HAP-1 (cell line): ENCODE measurements around the gene GMPPB.
"Not testable (repeated sequence)": the region's sequence is repeated elsewhere in the genome, so short reads cannot be mapped to it uniquely, and the experiment has no call there.

ENCODE experiments used
- DNase-seq, 2 experiments: peaks; one replicate each; pipeline ENCODE4 v3.0.0-alpha.2; 2016 to 2020; ENCODE audit warnings: low spot score in 2 of 2
- H3K27me3 ChIP-seq: fragments of 250-450 bp; sonication (Bioruptor Pico); 2 replicates; pipeline ENCODE4 v1.5.1; 2020; ENCODE audit warnings: low read depth, mild to moderate bottlenecking, moderate library complexity
- H3K36me3 ChIP-seq: fragments of 250-450 bp; sonication (Bioruptor Pico); replicated peaks from 2 replicates; pipeline ENCODE4 v1.5.1; 2020; ENCODE audit warnings: mild to moderate bottlenecking
- H3K4me1 ChIP-seq: fragments of 250-450 bp; sonication (Bioruptor Pico); 2 replicates; pipeline ENCODE4 v1.5.1; 2020; ENCODE audit warnings: mild to moderate bottlenecking
- H3K4me3 ChIP-seq: fragments of 250-450 bp; sonication (Bioruptor Pico); 2 replicates; pipeline ENCODE4 v1.5.1; 2020; ENCODE audit warnings: mild to moderate bottlenecking, moderate library complexity
- H3K9me3 ChIP-seq: fragments of 250-450 bp; sonication (Bioruptor Pico); 2 replicates; pipeline ENCODE4 v1.5.1; 2020; ENCODE audit warnings: mild to moderate bottlenecking, moderate library complexity
- in situ Hi-C: fragments of 300-500 bp; cut with MboI; formaldehyde crosslinking; loops from 3 replicates; pipeline ENCODE4 v1.14.3; 2020; ENCODE audit warnings: low sequenced_read_pairs, inconsistent platforms, mixed read lengths

GMPPB gene

DNA sequence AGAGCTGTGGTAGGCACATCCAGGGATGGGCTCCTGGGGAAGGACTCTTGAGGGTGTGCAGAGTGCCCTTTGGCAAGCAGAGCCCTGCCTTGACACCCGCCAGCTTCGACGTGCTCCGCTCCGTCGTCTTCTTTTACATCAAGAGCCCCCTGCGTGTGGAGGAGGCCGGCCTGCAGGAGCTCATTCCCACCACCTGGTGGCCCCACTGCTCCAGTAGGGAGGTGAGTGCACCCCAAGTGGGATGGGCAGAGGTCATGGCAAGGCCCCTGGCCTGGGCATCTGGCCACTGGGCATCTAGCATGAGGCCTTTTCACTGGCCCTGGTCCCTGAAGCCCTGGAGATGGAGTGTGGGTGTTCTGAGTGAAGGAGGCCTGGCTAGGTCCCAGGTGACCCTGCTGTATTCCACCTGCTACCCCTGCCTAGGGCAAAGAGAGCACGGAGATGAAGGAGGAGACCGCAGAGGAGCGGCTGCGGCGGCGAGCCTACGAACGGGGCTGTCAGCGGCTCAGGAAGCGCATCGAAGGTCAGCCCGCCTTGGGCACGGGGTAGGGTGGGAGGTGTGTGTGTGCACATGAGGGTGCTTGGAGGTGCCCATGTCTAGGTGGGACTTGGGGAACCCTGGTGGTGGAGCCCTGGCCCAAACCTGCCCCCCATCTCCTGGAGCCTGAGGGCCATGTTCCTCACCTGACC lies 22.2 kb downstream of the GMPPB start:
- DNase-seq = peak in 1 of 2 experiments; percentile 40
- no peak overlapping the region for H3K4me3 ChIP-seq
- H3K27me3 ChIP-seq = no peaks in the 10 kb centered on the region
- peaks cover 20% of the 10 kb centered on the region for H3K36me3 ChIP-seq
- H3K4me1 ChIP-seq = no peaks in the 10 kb centered on the region
- in situ Hi-C loops = loop anchor here (5.0 kb wide), 1 partner anchor 131 kb away; no protein-coding TSS in a partner anchor
- no peaks in the 10 kb centered on the region for H3K9me3 ChIP-seq

DNA sequence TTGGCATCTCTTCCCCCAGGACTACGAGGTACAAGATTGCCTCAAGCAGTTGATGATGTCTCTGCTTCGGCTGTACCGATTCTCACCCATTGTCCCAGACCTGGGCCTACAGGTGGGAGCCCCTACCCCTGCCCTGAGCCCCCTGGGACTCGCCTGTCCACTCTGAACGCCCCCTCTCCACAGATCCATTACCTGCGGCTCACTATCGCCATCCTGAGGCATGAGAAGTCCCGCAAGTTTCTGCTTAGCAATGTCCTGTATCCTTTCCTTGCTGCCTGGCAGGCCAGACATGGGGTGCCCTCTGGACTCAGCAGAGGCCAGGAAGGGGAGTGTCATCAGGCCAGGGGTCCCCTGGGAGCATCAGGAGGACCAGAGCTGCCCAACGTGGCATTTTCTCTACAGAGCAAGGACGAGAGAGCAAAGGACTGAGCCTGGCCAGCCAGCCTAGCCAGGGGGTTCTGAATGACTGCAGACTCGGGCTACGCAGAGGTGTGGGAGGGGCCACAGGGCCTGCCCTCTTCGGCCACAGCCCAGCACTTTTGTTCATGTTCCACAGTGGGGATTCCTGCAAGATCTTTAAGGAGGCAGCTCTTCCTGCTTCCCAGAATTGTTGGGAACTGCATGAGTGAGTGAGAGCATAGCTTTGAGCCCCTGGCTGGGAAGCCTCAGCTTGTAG lies 23.2 kb downstream of the GMPPB start:
- no peaks in the 10 kb centered on the region for H3K9me3 ChIP-seq
- H3K27me3 ChIP-seq = no peaks in the 10 kb centered on the region
- peaks cover 20% of the 10 kb centered on the region for H3K36me3 ChIP-seq
- in situ Hi-C loops = loop anchor here (5.0 kb wide), 1 partner anchor 132 kb away; no protein-coding TSS in a partner anchor
- H3K4me3 ChIP-seq = no peak overlapping the region
- DNase-seq = no peak
- no peaks in the 10 kb centered on the region for H3K4me1 ChIP-seq

DNA sequence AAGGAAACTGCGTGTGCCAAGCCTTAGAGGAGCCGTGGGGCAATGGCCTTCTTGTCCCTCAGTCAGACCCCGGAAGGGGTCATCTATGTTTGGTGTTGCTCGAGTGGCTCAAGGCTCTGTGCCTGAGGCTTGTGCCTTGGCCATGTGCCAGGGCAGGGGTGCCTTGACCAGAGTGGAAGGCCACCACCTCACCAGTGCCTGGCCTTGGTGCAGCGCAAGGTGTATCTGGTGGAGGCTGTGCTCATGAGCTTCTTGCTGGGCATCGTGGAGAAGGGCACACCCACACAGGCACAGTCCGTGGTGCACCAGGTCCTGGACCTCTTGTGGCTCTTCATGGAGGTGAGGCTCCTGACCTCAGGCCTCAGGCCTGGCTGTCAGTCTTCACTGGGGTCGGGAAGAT lies 23.7 kb downstream of the GMPPB start:
- Histone ChIP-seq H3K4me1 (no peaks in the 10 kb centered on the region), H3K36me3 (peaks cover 20% of the 10 kb centered on the region), H3K27me3 (no peaks in the 10 kb centered on the region), H3K4me3 (no peak overlapping the region), H3K9me3 (no peaks in the 10 kb centered on the region)
- DNase-seq = no peak
- in situ Hi-C loops = loop anchor here (5.0 kb wide), 1 partner anchor 132 kb away; no protein-coding TSS in a partner anchor

DNA sequence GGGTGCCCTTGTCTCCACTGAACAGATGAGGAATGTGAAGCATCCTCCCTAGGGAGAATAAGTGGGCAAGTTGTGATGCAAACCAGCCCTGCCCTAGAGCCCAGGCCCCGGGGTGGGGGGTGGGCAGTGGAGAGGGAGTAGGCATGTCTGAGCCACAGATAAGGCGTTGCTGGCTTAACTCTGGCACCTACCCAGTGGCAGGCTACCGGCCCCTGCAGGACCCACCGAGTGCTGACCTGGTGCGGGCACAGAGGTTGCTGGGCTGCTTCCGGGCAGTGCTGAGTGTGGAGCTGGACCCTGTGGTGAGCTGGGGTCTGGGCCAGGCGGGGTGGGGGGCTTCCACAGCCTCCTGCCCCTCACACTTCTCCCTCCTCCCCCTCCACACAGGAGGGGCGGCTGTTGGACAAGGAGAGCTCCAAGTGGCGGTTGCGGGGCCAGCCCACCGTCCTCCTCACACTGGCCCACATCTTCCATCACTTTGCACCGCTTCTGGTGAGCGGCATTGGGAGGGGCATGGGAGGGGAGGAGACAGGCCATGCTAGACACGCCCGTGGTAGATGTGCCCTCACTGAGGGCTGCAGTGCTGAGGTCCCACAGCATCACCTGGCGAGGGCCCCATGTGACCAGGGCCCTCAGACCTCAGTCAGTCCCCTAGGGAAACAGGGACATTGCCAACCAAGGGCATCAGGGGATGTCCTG lies 24.3 kb downstream of the GMPPB start:
- Histone ChIP-seq H3K4me1 (no peaks in the 10 kb centered on the region), H3K27me3 (no peaks in the 10 kb centered on the region), H3K4me3 (no peak overlapping the region), H3K36me3 (peaks cover 17% of the 10 kb centered on the region; the same call in 1 of the 2 replicates), H3K9me3 (no peaks in the 10 kb centered on the region)
- in situ Hi-C loops = no loop called here
- no peak for DNase-seq

DNA sequence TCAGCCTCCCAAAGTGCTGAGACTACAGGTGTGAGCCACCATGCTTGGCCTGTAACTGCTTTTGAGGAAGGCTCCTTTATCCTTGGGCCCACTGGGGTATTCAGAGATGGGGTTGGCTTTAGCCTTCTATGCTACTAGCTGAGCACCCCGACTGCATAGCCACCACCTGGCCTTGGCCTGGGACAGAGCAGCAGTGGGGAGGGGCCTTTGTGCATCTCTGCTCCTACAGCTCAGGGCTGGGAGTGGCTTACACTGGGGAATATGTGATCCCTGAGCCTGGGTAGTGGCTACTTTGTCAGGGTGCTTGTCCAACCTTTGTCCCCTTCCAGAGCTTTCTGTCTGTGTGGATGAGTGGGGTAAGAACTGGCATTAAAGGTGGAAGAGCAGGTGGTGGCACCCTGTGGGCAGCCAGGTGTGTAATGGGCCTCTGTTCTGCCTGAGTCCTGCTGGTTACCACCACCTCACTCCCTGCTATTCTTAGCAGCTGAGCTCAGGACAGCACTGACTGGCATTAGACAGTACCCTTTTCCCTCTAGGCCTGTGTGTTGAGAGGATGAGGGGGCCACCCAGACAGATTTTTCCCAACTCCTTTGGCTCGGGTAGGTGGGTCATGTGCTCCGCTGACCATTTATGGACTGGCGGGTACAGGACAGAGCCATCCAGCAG lies 28.3 kb downstream of the GMPPB start:
- H3K36me3 ChIP-seq, H3K4me1 ChIP-seq, H3K4me3 ChIP-seq, H3K27me3 ChIP-seq, H3K9me3 ChIP-seq, in situ Hi-C loops, DNase-seq: not testable (repeated sequence)

DNA sequence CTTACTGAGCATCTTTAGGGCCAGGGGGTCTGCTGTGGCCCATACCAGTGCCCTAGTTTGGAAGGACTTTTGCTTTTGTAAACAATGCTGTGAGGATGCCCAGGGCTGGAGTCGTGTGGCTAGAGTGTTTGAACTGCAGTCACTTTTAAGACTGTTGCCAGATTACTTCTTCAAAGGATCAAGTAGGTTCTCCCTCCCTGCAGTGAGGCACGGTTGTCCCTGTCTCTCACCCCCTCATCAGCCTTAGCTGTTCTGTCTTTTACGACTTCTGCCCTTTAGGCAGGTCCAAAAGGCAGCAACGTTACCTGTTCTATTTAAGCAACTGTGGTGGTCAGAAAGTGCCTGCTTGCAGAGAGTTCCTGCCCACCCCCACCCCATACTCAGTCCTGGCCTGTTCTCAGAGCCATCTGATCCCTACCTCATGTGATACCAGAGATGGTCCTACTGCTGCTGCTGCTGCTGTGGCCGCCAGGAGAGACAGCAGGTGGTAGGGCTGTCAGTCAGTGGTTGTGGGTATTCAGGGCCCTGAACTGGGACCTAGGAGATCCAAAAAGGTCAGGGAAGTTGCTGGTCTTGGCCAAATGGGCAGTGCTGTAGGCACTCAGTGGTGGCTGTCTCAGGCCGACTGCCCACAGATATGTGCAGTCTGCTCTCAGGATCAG lies 29.2 kb downstream of the GMPPB start:
- DNase-seq, H3K4me1 ChIP-seq, H3K27me3 ChIP-seq, H3K36me3 ChIP-seq, in situ Hi-C loops, H3K4me3 ChIP-seq, H3K9me3 ChIP-seq: not testable (repeated sequence)

DNA sequence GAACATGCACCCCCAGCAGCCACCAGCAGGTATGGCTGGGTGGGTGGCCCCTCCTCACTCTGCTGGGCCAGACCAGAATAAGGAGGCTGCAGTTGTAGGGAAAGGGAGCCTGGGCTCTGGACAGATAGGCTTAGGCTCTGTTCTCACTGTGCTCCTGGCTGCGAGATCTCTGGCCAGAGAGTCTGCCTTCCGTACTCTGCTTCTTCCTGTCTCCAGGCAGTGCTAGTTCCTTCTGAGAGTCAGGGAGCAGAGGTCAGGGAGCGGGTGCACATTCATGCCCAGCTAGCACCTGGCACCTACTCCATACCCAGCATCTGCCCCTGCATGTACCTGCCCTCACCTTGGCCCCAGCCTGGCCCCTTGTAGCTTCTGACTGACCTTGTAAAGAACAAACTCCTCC lies 32.3 kb downstream of the GMPPB start:
- H3K4me3 ChIP-seq, H3K27me3 ChIP-seq, DNase-seq, in situ Hi-C loops, H3K4me1 ChIP-seq, H3K9me3 ChIP-seq, H3K36me3 ChIP-seq: not testable (repeated sequence)

DNA sequence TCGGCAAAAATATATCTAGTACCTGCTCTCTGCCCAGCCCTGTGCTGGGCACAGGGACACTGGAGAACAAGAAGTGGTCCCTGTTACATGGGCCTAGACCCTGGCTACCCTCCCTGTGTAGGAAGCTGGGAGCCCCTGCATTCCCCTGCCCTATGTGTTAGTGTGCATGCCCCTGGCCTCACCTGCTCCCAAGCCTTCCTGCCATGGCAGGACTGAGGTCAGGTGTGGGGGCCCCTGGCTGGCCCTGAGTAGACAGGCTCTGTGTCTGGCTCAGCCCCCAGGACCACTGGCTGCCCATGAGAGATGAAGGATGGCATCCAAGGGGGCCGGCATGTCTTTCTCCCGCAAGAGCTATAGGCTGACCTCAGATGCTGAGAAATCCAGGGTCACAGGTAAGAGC lies 32.9 kb downstream of the GMPPB start:
- not testable (repeated sequence) for H3K4me3 ChIP-seq

DNA sequence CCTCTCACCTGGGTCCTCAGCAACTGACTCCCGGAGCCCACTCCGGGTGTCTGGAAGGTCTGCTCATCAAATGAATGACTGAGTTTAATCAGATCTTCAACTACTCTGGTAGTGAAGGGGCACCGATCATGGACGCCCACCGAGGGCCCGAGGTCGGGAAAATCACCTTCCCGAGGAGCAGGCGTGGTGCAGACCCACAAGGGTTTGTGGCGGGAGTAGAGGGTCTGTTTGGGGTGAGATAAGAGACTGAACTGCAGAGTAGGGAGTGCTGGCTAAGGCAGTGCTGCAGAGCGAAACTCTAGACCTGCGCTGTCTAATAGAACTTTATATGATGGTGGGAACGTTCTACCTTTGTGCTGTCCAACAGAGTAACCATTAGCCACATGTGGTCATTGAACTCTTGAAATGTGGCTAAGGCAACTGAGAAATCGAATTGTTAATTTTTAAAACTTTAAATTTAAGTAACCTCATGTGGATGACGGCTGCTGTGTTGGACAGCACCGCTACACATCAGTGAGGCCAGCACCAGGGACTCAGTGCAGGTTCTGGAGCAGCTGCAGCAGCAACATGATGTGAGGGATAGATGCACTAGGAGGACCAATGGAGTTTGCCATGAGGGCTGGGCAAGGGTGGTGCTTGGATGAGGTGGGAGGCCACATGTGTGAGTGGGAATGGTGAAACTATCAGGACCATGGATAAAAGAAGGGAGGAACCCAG lies 33.7 kb downstream of the GMPPB start:
- DNase-seq, H3K4me1 ChIP-seq, H3K36me3 ChIP-seq, H3K27me3 ChIP-seq, in situ Hi-C loops, H3K9me3 ChIP-seq: not testable (repeated sequence)
- H3K4me3 ChIP-seq = peak overlapping the region; percentile 96

More for the DNA sequence above, 32.9 kb downstream of the GMPPB start:
- DNase-seq, H3K36me3 ChIP-seq, H3K27me3 ChIP-seq, in situ Hi-C loops, H3K9me3 ChIP-seq, H3K4me1 ChIP-seq: not testable (repeated sequence)

DNA sequence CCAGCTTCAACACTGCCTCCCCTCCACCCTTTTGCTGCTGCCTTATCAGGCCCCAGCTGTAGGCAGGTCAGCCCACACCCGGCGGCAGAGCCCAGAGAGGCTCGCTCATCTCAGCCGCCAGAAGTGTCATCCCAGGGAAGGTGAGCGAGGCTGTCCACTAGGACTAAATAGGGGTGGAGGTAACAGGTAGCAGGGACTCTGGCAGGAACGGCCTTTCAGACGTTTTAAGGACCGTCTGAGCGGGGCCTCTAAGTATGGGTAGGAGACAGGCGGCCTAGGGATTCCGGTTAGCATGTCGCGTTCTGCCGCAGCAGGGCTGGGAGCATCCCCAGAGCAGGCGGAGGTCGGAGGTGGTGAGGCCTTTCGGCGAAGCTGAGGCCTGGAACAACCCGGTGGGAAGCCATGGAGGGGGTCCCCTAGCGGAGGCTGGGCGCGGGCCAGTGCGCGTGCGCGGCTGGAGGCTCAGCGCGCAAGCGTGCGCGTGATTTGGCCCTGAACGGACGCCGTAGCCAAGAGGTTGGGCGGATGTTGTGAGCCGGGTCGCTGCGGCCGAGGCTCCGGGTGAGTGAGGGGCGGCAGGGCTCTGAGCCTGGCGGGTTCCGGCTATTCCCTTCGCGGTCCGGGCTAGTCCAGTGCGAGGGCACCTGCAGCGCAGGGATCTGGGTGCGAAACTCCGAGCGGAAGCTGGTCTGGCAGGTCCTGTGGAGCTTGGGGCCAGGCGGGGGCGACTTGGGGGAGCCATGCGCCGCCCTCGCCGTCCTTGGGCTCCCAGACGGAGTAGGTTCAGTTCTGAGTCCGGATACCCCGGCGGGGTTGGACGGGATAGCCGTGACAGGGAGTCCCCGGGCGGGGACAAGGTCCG lies 34.5 kb downstream of the GMPPB start, which contains the start of the genes MST1 and RNF123:
TSS of gene MST1 (minus strand) at position 429 of the 862 bp plus-strand sequence. CDS start 783 bp downstream, outside the sequence.
TSS of gene RNF123 (plus strand) at position 512 of the 862 bp plus-strand sequence. CDS start 1,609 bp downstream, outside the sequence.
- DNase-seq = peak; percentile 76 to 95
- in situ Hi-C loops = no loop called here
- Histone ChIP-seq H3K27me3 (no peaks in the 10 kb centered on the region), H3K4me1 (no peaks in the 10 kb centered on the region), H3K4me3 (peak within 1 kb of the TSS; percentile 96), H3K36me3 (no peaks in the 10 kb centered on the region; the same call in 1 of the 2 replicates), H3K9me3 (no peaks in the 10 kb centered on the region)

DNA sequence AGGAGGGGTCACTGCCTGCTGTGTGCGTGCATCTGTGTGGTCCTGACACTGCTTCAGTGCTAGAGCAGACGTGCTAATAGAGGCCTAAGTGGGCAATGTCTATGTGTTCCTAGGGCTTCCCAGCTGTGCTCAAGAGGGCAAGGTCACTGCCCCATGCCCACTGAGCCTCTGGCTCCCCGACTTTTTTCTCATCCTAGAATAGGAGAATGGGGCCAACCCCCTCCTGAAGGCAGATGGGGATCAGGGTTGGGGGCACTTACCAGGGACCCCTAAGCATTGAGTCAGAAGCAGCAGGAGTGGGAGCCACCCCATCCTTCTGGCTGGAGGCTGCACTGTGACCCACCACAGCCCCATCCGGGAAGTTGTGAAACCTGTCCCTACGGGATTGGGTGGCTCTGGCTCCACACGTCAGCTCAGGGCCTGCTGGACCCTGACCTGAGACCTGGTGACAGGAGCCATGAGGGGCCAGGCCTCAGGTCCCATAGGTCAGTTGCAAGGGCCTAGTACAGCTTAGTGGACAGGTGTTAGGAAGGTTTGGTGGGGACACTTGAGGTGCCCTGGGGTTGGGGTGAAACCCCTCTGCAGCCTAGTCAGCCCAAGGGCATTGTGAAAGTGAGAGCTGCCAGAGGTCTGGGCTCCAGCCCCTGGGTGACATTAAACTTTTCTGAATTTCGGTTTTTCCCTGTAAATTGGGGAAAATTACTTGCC lies 35.3 kb downstream of the GMPPB start:
- in situ Hi-C loops, H3K27me3 ChIP-seq, H3K4me1 ChIP-seq, DNase-seq, H3K36me3 ChIP-seq, H3K9me3 ChIP-seq: not testable (repeated sequence)
- peak overlapping the region; percentile 96 for H3K4me3 ChIP-seq
